HFF-Myc (cell line): Measurements from ENCODE around the gene MAPKAP1.

ENCODE experiments used
- DNase-seq: peaks from one replicate; pipeline ENCODE4 v3.0.0-alpha.2; 2011; ENCODE audit warnings: low read depth; ENCODE audit errors: extremely low read depth
- H3K4me3 ChIP-seq: replicated peaks from 2 replicates; pipeline ENCODE4 v1.5.1; 2011; ENCODE audit warnings: low read depth, mild to moderate bottlenecking, control low read depth, low read length
- CTCF ChIP-seq: IDR thresholded peaks from 2 replicates; pipeline ENCODE4 v1.5.1; 2012; ENCODE audit warnings: mild to moderate bottlenecking, low read depth, low read length, control low read depth; ENCODE audit errors: missing control alignments

The MAPKAP1 gene

GRCh38 chr9:125690679-125691078 lies 16.3 kb downstream of the MAPKAP1 start:
- DNase-seq, result no peak
- no peak overlapping the region for H3K4me3 ChIP-seq

DNA sequence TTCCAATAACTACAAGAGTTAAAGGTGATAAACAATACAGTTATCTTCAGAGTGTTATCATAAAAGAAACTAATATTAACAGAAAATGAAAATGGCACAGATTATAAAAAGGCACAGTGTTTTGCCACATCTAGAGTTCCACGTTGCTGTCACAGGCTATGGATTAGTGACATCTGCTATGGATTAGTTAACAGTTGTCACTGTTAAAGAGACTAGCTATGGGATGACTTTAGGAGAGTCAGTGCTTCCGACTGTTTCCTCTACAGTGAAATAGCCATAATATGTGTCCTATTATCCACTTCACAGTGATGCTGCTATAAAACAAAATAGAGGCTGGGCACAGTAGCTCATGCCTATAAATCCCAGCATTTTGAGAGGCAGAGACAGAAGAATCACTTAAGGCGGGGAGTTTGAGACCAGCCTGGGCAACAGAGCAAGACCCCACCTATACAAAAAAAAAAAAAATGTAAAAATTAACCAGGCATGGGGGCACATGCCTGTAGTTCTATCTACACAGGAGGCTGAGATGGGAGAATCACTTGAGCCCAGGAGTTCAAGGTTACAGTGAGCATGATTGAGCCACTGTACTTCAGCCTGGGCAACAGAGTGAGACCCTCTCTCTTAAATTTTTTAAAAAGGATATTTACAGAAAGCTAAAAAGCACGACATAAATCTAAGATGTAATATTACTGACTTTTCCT lies 19.7 kb downstream of the MAPKAP1 start:
- DNase-seq, result no peak
- TF ChIP-seq CTCF, result no peak
- H3K4me3 ChIP-seq, result no peak overlapping the region

More at GRCh38 chr9:125690679-125691078, 16.3 kb downstream of the MAPKAP1 start:
- no peak for TF ChIP-seq CTCF

DNA sequence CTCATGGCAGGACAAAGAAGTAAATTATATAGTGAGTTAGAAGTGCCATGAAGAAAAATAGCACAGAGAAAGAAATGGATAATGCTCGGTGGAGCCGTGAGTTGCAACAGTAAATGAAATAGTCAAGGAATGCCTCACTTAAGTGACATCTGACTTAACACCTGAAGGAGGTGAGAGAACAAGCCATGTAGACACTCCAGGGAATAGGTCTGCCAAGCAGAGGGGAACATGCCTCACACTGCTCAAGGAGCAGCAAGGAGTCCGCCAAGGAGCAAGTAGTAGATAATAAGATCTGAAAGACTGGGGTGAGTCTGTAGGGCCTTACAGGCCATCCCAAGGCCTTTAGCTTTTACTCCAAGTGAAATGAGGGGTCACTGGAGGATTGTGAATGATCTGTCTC lies 21.8 kb downstream of the MAPKAP1 start:
- H3K4me3 ChIP-seq, result no peak overlapping the region
- TF ChIP-seq CTCF, result no peak
- no peak for DNase-seq

- no peak overlapping the region for H3K4me3 ChIP-seq
- TF ChIP-seq CTCF, result no peak
- no peak for DNase-seq
Measured at GRCh38 chr9:125683486-125683885, 23.5 kb downstream of the MAPKAP1 start.

DNA sequence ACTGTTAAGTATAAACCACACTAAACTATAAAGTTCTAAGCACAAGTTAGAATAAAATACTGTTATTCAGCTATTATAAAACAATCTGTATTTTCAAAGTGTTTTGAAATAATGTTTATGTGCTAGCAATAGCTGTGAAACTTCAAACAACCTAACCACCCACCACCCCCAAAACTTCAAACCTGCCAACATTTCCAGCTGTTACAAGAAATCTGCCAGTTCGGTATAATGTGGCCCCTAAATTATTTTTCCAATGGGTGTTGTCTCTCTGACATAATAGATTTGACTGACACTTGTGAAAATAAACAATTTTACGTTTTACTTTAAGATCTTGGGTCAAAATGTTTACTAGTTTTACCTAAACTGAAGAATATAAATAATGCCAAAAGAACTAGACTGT lies 24.7 kb downstream of the MAPKAP1 start:
- DNase-seq, result no peak
- no peak overlapping the region for H3K4me3 ChIP-seq
- no peak for TF ChIP-seq CTCF

- no peak for TF ChIP-seq CTCF
- no peak for DNase-seq
- H3K4me3 ChIP-seq, result no peak overlapping the region
Measured at GRCh38 chr9:125681657-125682056, 25.4 kb downstream of the MAPKAP1 start.

DNA sequence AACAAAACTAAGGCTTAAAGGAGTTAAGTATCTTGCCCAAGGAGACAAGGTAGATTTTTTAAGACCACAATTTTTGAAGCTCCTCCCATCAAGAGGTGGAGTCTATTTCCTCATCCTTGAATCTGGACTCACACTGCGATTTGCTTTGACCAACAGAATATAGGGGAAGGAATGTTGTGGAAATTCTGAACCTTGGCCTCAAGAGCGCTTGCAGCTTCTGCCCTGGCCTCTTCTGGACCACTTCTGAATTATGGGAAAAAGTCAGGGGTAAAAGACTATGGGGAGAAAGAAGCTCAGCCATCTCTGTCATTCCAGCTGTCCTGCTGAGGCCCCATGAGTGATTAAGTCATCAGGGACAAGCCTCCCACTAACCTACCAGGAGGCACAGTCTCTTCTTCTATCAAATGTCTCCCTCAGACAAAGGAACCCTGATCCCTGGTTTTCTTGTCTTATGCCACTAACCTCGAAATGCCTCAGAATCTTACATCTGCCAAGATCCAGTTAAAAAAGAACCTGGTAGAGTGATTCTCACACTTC lies 25.9 kb downstream of the MAPKAP1 start:
- no peak for TF ChIP-seq CTCF
- DNase-seq, result no peak
- H3K4me3 ChIP-seq, result no peak overlapping the region
